Bronchial epithelial cell (primary cell): ENCODE measurements around the gene LTBP1. TPM values are rescaled to one million over a fixed set of nuclear protein-coding genes. Genes with fewer than 3 reads are reported as not detected.

ENCODE experiments used
- DNase-seq: peaks from one replicate; pipeline ENCODE4 v3.0.0-alpha.2; 2010; ENCODE audit warnings: low read depth
- FAIRE-seq: peaks from 2 replicates; lab custom pipeline; 2011; peaks lifted over from hg19 to GRCh38; lab: Jason Lieb, UNC
- H3K27me3 ChIP-seq: 2 replicates; pipeline ENCODE4 v1.5.1; 2011; ENCODE audit warnings: low read length; ENCODE audit not compliant: control insufficient read depth, insufficient read depth
- H3K36me3 ChIP-seq: 2 replicates; pipeline ENCODE4 v1.5.1; 2011; ENCODE audit warnings: low read length; ENCODE audit not compliant: control insufficient read depth, insufficient read depth
- H3K4me3 ChIP-seq: 2 replicates; pipeline ENCODE4 v1.5.1; 2011; ENCODE audit warnings: mild to moderate bottlenecking, low read depth, low read length, control low read depth
- total RNA-seq: library from RNA; depleted of rRNA; stranded (reverse); fragments of >200 nt; gene quantifications from 2 replicates; pipeline ENCODE4 v1.2.1, GENCODE V29; 2014
- TF ChIP-seq, protein P1 (sequence below): IDR thresholded peaks from 2 replicates; pipeline ENCODE4 v1.5.1; 2011; ENCODE audit warnings: mild to moderate bottlenecking, moderate library complexity, low read length, control low read depth, inconsistent platforms; ENCODE audit not compliant: insufficient read depth, severe bottlenecking

Gene LTBP1
- total RNA-seq, 1 donor from 2014 or later = 6.6 TPM

DNA sequence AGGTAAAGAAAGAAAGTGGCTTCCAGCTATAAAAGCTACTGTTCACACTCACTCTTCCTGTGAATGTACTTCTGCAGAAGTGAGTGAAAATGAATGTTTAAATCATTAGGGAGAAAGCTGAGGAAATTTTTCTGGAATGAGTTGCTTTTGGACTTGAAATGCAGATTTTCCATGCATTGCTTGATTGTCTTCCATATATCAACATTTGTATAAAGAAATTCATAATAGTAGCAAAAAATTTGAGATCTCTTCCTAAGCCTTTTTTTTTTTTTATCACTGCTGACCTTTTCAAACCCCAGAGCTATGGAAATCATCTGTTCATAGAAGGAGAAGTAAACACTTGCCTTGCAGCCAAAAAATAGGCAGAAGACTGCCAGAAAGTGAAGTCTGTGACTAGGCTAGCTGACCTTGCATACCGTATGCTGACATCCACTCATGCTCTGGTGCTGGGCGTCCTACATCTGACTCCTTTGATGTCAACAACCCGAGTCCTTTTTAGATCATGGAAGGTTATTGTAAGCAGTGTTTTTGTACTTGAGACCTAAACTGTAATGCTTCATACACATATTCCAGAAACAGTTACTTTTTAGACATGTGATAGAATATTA is 375.2 kb downstream of the LTBP1 start:
- DNase-seq (no peak), FAIRE-seq (no peak)
- Histone ChIP-seq H3K27me3 (no peaks in the 10 kb centered on the region), H3K4me3 (no peak overlapping the region), H3K36me3 (no peaks in the 10 kb centered on the region)
- TF ChIP-seq, protein P1, sequence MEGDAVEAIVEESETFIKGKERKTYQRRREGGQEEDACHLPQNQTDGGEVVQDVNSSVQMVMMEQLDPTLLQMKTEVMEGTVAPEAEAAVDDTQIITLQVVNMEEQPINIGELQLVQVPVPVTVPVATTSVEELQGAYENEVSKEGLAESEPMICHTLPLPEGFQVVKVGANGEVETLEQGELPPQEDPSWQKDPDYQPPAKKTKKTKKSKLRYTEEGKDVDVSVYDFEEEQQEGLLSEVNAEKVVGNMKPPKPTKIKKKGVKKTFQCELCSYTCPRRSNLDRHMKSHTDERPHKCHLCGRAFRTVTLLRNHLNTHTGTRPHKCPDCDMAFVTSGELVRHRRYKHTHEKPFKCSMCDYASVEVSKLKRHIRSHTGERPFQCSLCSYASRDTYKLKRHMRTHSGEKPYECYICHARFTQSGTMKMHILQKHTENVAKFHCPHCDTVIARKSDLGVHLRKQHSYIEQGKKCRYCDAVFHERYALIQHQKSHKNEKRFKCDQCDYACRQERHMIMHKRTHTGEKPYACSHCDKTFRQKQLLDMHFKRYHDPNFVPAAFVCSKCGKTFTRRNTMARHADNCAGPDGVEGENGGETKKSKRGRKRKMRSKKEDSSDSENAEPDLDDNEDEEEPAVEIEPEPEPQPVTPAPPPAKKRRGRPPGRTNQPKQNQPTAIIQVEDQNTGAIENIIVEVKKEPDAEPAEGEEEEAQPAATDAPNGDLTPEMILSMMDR = no peak

DNA sequence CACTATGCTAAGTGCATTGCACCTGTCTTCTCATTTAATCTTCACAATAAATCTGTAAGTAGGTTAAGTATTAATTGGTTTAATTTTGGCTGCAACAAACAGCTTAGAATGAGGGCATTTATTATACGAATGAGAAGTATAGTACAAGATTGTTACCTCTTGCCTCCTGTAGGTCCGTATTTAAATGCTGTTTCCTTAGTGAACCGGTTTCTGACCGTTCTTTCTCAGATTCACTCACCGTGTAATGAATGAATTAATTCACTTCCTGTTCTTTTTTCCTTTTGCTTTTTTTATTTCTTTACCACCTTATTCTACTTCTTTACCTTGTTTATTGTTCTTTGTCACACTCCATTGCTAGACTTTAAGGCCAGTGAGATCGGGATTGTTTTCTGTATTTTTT is 375.9 kb downstream of the LTBP1 start:
- Histone ChIP-seq H3K36me3 (no peaks in the 10 kb centered on the region), H3K4me3 (no peak overlapping the region), H3K27me3 (no peaks in the 10 kb centered on the region)
- DNase-seq (no peak), FAIRE-seq (no peak)
- TF ChIP-seq, protein P1 = no peak

DNA sequence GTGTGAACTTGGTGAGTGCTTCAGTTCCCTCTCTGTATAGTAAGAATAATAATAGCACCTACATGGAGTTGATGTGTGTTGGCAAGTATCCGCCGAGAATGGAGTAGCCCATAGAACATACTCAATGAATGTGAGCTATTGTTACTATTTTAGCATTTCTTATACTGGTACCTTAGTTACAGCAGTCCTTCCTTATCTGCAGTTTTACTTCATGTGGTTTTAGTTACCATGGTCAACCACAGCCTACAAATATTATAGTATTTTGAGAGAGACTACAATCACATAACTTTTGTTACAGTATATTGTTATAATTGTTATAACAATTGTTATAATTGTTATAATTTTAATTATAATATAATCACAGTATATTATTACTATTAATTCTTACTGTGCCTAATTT is 377.2 kb downstream of the LTBP1 start:
- DNase-seq (no peak), FAIRE-seq (no peak)
- Histone ChIP-seq H3K27me3 (no peaks in the 10 kb centered on the region), H3K36me3 (no peaks in the 10 kb centered on the region), H3K4me3 (no peak overlapping the region)
- TF ChIP-seq, protein P1 = no peak

DNA sequence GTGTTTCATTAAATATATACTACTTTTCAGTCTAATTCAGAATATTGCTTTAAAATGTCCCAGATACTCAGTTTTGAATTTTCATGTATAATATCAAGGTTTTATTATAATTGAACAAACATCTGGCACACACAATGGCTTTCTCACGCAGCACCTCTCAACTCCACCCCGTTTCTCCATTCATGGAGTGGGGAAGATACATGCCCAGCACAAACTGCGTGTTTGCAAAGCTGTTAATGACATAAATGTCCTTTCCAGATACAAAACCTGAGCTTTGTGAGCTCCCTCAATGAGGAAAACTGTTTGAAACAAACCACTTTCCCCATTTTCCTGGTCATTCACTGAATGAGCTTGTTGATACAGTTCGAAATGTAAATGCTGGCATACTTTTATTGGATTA is 379.3 kb downstream of the LTBP1 start:
- no peaks in the 10 kb centered on the region for H3K36me3 ChIP-seq
- DNase-seq (no peak), FAIRE-seq (no peak)
- TF ChIP-seq, protein P1 = no peak
- no peak overlapping the region for H3K4me3 ChIP-seq
- no peaks in the 10 kb centered on the region for H3K27me3 ChIP-seq

DNA sequence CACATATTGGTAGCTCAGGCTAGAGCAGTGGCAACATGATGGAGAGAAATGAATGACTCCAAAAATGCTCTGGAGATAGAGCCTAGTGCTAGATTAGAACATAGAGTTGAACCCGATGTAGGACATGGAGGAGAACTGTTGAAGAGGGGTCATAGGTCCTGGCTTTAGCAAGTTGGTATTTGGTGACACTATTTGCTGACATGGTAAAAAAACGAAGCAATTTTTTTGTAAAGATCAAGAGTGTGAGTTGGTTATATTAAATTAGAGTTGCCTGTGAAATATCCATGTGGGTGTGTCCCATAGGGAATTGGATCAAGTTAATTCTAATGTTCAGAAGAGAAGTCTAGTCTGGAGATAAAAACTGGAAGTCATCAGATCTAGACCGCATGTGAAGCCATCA is 386.7 kb downstream of the LTBP1 start:
- TF ChIP-seq, protein P1 = no peak
- H3K27me3 ChIP-seq = no peaks in the 10 kb centered on the region
- FAIRE-seq (no peak), DNase-seq (no peak)
- no peaks in the 10 kb centered on the region for H3K36me3 ChIP-seq
- H3K4me3 ChIP-seq = no peak overlapping the region

DNA sequence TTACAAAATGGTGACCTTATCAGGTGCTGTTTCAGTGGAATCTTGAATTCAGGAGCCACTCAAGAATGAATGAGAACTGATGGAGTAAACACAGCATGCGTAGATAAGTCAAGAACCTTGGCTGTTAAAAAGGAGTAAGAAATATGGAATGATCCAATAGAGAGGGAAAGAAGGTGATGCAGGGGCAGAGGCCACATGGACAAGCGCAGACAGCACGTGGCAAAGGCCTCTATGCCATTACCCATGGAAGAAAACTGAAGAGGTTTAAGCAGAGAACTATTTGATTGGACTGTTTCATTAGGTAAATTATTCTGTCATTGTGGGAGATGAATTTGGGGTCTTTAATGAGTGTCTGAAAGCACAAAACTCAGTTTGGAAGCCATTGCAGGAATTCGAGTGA is 387.3 kb downstream of the LTBP1 start:
- TF ChIP-seq, protein P1 = no peak
- Histone ChIP-seq H3K36me3 (no peaks in the 10 kb centered on the region), H3K27me3 (no peaks in the 10 kb centered on the region), H3K4me3 (no peak overlapping the region)
- no peak for FAIRE-seq
- no peak for DNase-seq
